Panc1 (cell line): Measurements from ENCODE around the gene PDXDC1. TPM values are rescaled to one million over a fixed set of nuclear protein-coding genes. Genes with fewer than 3 reads are reported as not detected.

Experiments
- ATAC-seq: fragments of 200-7000 bp; cut with Tn5 transposase; 2 replicates; pipeline ENCODE4 v1.9.1; 2020; ENCODE audit warnings: mild to moderate bottlenecking, moderate library complexity
- BruUV-seq: library from RNA; stranded (reverse); fragments of 400-500 nt; replicated peaks from 2 replicates; lab custom pipeline; 2021; lab: Mats Ljungman, UMichigan
- CTCF ChIA-PET: fragments of 300-600 bp; sonication (Branson Sonifier 250); formaldehyde crosslinking; loops from one replicate; lab custom pipeline; 2022; ENCODE audit warnings: antibody characterized with exemption; lab: Charles Lee
- POLR2A ChIA-PET: fragments of 300-600 bp; sonication (Branson Sonifier 250); formaldehyde crosslinking; loops from one replicate; lab custom pipeline; 2022; ENCODE audit warnings: antibody characterized with exemption; lab: Charles Lee
- DNase-seq: peaks from one replicate; pipeline ENCODE4 v3.0.0-alpha.2; 2010; ENCODE audit warnings: low read depth, low spot score
- H3K27ac ChIP-seq: 2 replicates; pipeline ENCODE4 v1.5.1; 2011; ENCODE audit warnings: mild to moderate bottlenecking, low read length, inconsistent platforms
- H3K27me3 ChIP-seq: fragments of 200-500 bp; sonication (Bioruptor generic); 2 replicates; pipeline ENCODE4 v1.6.0; 2014; ENCODE audit warnings: low read length, inconsistent platforms; ENCODE audit not compliant: control insufficient read depth, insufficient read depth
- H3K36me3 ChIP-seq: fragments of 200-500 bp; sonication (Bioruptor generic); 2 replicates; pipeline ENCODE4 v1.5.1; 2014; ENCODE audit warnings: inconsistent platforms, mild to moderate bottlenecking, low read length, moderate library complexity; ENCODE audit not compliant: control insufficient read depth, insufficient read depth
- H3K4me1 ChIP-seq: 2 replicates; pipeline ENCODE4 v1.5.1; 2011; ENCODE audit warnings: inconsistent platforms, mild to moderate bottlenecking, low read length, moderate library complexity; ENCODE audit not compliant: control insufficient read depth, insufficient read depth
- H3K4me3 ChIP-seq, 2 experiments: 2 replicates each; pipeline ENCODE4 v1.5.1; 2011 to 2012; ENCODE audit warnings: low read depth in 2 of 2, low read length in 2 of 2, mild to moderate bottlenecking in 2 of 2, inconsistent platforms in 1 of 2, moderate library complexity in 1 of 2
- H3K9me3 ChIP-seq: fragments of 200-500 bp; sonication (Bioruptor generic); 2 replicates; pipeline ENCODE4 v1.5.1; 2014; ENCODE audit warnings: low read depth, mild to moderate bottlenecking, inconsistent platforms, low read length, moderate library complexity; ENCODE audit not compliant: control insufficient read depth, insufficient read depth
- CTCF ChIP-seq: fragments of 450-650 bp; IDR thresholded peaks from 2 replicates; pipeline ENCODE4 v1.5.1; 2017; ENCODE audit warnings: mild to moderate bottlenecking
- POLR2AphosphoS5 ChIP-seq: IDR thresholded peaks from 2 replicates; pipeline ENCODE4 v1.6.1; 2012; ENCODE audit warnings: mild to moderate bottlenecking, low read depth, low read length, moderate library complexity
- REST ChIP-seq, 2 experiments: IDR thresholded peaks; 2 replicates each; pipeline ENCODE4 v1.6.1; 2011 to 2012; ENCODE audit warnings: low read depth in 2 of 2, control low read depth in 1 of 2, low read length in 1 of 2, mild to moderate bottlenecking in 1 of 2, moderate library complexity in 1 of 2; ENCODE audit not compliant: insufficient read depth in 1 of 2
- SIN3A ChIP-seq: IDR thresholded peaks from 2 replicates; pipeline ENCODE4 v1.6.1; 2012; ENCODE audit warnings: low read depth, mild to moderate bottlenecking, low read length, moderate library complexity, borderline replicate concordance; ENCODE audit not compliant: insufficient read depth
- TCF7L2 ChIP-seq: IDR thresholded peaks from 2 replicates; pipeline ENCODE4 v1.6.1; 2011; ENCODE audit warnings: mild to moderate bottlenecking, low read depth, low read length, inconsistent platforms
- in situ Hi-C: cut with HindIII; loops from 2 replicates; pipeline ENCODE4 v1.10.0; 2016; ENCODE audit warnings: low sequenced_read_pairs, low pct_unique_long_range_greater_than_20kb
- intact Hi-C: fragments of 100-400 bp; cut with micrococcal nuclease; formaldehyde crosslinking; loops from one replicate; pipeline ENCODE4 v1.10.0; 2022; ENCODE audit not compliant: unreplicated experiment
- total RNA-seq: library from RNA; stranded (reverse); gene quantifications from one replicate; pipeline ENCODE4 v1.2.1, GENCODE V29; 2021; ENCODE audit not compliant: unreplicated experiment

PDXDC1 gene
- total RNA-seq, 1 experiment from 2014 or later: 103 TPM

GRCh38 chr16:15054357-15055140 lies 79.7 kb downstream of the PDXDC1 start:
- Histone ChIP-seq H3K27ac (peak overlapping the region; percentile 80), H3K4me3 (peak overlapping the region; percentile 86 to 91), H3K36me3 (peaks cover 3% of the 10 kb centered on the region), H3K27me3 (no peaks in the 10 kb centered on the region), H3K4me1 (peaks cover 15% of the 10 kb centered on the region; the same call in 1 of the 2 replicates), H3K9me3 (no peaks in the 10 kb centered on the region)
- CTCF ChIA-PET: no interaction called here
- intact Hi-C loops: no loop called here
- no peak for DNase-seq
- ATAC-seq: no peak
- TSS peak; percentile 60 for BruUV-seq
- in situ Hi-C loops: no loop called here
- POLR2A ChIA-PET: no interaction called here
- TF ChIP-seq SIN3A (0 out of 2 replicates have a peak, but pooled peaks have one; percentile 2), TCF7L2 (no peak)

GRCh38 chr16:15055141-15056053 lies 80.6 kb downstream of the PDXDC1 start:
- peaks cover 12% of the 10 kb centered on the region for H3K36me3 ChIP-seq
- TF ChIP-seq SIN3A: peak; percentile 15; the same call in 1 of the 2 replicates
- no peak for TF ChIP-seq REST (IDR thresholded peaks at IDR 0.05; ENCODE audit: insufficient read depth in 1 of 2, low read depth in 2 of 2, low read length in 1 of 2)
- in situ Hi-C loops: no loop called here
- DNase-seq: no peak
- peak overlapping the region; percentile 80 for H3K27ac ChIP-seq
- peak overlapping the region; percentile 86 to 91 for H3K4me3 ChIP-seq
- intact Hi-C loops: no loop called here
- no peaks in the 10 kb centered on the region for H3K27me3 ChIP-seq
- peaks cover 15% of the 10 kb centered on the region; the same call in 1 of the 2 replicates for H3K4me1 ChIP-seq
- CTCF ChIA-PET: no interaction called here
- ATAC-seq: peak; percentile 73
- POLR2A ChIA-PET: no interaction called here
- H3K9me3 ChIP-seq: no peaks in the 10 kb centered on the region
- BruUV-seq: no TSS peak

DNA sequence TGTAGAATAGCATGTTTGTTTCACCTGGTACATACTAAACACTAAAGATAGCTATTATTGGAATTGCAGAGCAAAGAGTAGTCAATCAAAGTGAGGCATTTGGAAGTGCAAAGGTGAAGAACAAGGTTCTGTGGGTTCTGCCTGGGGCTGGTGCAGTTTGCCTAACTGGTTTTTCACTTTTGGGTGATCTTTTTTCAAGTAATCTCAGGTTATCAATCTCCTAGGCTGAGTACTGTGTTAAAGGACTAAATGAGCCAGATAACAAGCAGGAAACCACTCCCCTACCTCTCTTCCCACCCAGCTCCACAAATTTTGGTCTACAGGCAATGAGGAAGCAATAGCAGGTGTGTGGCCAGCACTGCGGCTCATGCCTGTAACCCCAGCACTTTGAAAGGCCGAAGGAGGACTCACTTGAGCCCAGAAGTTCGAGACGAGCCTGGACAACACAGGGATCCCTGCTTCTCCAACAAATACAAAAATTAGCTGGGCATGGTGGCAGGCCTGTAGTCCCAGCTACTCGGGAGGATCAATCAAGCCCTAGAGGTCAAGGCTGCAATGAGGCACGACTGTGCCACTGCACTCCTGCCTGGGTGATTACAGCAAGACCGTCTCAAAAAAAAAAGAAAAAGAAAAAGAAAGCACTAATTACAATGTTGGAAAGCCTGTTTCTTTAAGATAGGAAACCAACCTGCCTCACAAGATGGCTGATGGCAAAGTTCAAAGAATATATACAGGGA lies 83.0 kb downstream of the PDXDC1 start:
- ChIA-PET CTCF (no interaction called here), POLR2A (no interaction called here)
- no TSS peak for BruUV-seq
- DNase-seq: no peak
- intact Hi-C loops (no loop called here), in situ Hi-C loops (no loop called here)
- TF ChIP-seq SIN3A (no peak), CTCF (no peak), TCF7L2 (no peak), POLR2AphosphoS5 (no peak), REST (IDR thresholded peaks at IDR 0.05; ENCODE audit: insufficient read depth in 1 of 2, low read depth in 2 of 2, low read length in 1 of 2) (no peak)
- ATAC-seq: no peak
- H3K4me1 ChIP-seq: peaks cover 15% of the 10 kb centered on the region; the same call in 1 of the 2 replicates
- no peaks in the 10 kb centered on the region for H3K9me3 ChIP-seq
- no peak overlapping the region for H3K4me3 ChIP-seq
- H3K36me3 ChIP-seq: peaks cover 27% of the 10 kb centered on the region
- H3K27me3 ChIP-seq: no peaks in the 10 kb centered on the region
- no peak overlapping the region for H3K27ac ChIP-seq
